ENCODE measurements around the gene HEATR5A. TPM values are rescaled to one million over a fixed set of nuclear protein-coding genes. Genes with fewer than 3 reads are reported as not detected.

Gene HEATR5A
- 14.9 and 26.4 TPM in 2 replicates for total RNA-seq

GRCh38 chr14:31420319-31421111, at the start of gene HEATR5A:
Gene HEATR5A (minus strand): TSS chr14:31420550. CDS start chr14:31402975, 17,575 bp downstream.

DNA sequence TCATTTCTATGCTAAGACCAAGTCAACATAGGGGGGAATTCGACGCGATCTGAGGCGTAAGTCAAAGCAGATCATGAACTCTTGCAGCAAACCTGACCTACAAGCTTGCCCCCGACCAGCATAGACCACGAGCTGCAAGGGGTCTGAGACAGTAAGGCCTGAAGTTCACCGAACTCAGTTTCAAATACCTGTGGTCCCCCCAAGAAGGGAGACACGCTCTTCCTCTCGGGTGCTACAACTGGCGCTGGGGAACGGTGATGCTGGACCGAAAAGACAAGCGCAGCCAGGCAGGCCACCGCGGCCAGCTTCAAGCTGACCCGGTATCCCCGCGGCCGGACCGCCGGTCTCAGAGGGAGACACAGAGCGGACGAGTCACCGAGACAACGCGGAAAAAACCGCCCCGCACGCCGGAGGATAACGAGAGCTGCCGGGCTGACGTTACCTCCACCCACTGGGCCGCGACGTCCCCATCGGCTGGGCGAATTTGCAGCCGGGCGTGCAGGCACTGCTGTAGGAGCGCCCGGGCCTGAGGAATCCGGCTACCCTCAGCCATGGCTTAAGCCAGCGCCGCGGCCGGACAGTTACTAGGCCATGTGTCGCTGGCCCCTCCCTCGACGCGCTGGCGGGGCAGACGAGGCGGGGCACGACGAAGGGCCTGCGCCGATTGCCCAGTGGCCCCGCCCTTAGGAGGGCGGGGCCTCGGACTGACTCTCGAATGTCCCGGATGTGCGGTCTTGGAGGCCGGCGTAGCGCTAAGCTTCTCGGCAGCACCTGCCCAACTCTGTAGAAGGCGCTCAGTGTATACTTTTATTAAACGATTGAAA, 36.7 kb upstream of the HEATR5A start, which contains the start of gene DTD2:
TSS of gene DTD2 (minus strand) at position 666 of the 824 bp plus-strand sequence. CDS start at position 553, 113 bp downstream.

Other genes with a start within 250 kb of the HEATR5A start
- gene HECTD1, start 212.8 kb downstream of the HEATR5A start, total RNA-seq: 98.6 and 132 TPM in 2 replicates
- gene DTD2, start 37.0 kb upstream of the HEATR5A start, total RNA-seq: 39.8 and 43.1 TPM in 2 replicates
- gene GPR33, start 67.5 kb upstream of the HEATR5A start, total RNA-seq: not detected in 2 replicates
- 11.9 and 14.5 TPM in 2 replicates for gene NUBPL, start 140.9 kb upstream of the HEATR5A start, total RNA-seq